Suprapubic skin (tissue), 4 donors: ENCODE results near the gene PDE4D. TPM values are rescaled to one million over a fixed set of nuclear protein-coding genes. Genes with fewer than 3 reads are reported as not detected.

Experiments
- DNase-seq, 2 donors: peaks; one replicate each; pipeline ENCODE4 v3.0.0-alpha.2; 2019; ENCODE audit warnings: low spot score in 2 of 2
- H3K27ac ChIP-seq: fragments of 200-600 bp; sonication (generic); one replicate; pipeline ENCODE4 v1.5.1; 2019
- H3K27me3 ChIP-seq: fragments of 200-600 bp; sonication (generic); one replicate; pipeline ENCODE4 v1.5.1; 2019
- H3K36me3 ChIP-seq: fragments of 200-600 bp; sonication (generic); one replicate; pipeline ENCODE4 v1.5.1; 2019
- H3K4me1 ChIP-seq: fragments of 200-600 bp; sonication (generic); one replicate; pipeline ENCODE4 v1.5.1; 2019
- H3K4me3 ChIP-seq: fragments of 200-600 bp; sonication (generic); one replicate; pipeline ENCODE4 v1.5.1; 2019; ENCODE audit warnings: mild to moderate bottlenecking
- H3K9me3 ChIP-seq: fragments of 200-600 bp; sonication (generic); one replicate; pipeline ENCODE4 v1.5.1; 2019
- EP300 ChIP-seq: sonication (generic); formaldehyde crosslinking; IDR thresholded peaks from one replicate; pipeline ENCODE4 v1.6.1; 2017; ENCODE audit warnings: antibody characterized with exemption
- POLR2A ChIP-seq, 2 donors: fragments of 450-650 bp; IDR thresholded peaks; one replicate each; pipeline ENCODE4 v1.6.1; 2017; ENCODE audit warnings: antibody characterized with exemption in 2 of 2, mild to moderate bottlenecking in 2 of 2, moderate library complexity in 2 of 2
- POLR2AphosphoS5 ChIP-seq, 3 donors: sonication (generic); formaldehyde crosslinking; IDR thresholded peaks; one replicate each; pipeline ENCODE4 v1.6.1; 2017; ENCODE audit warnings: antibody characterized with exemption in 3 of 3
- WGBS: methylation state at CpG from one replicate; pipeline ENCODE4 v1.1.5; 2018; 5-methylcytosine and 5-hydroxymethylcytosine counted together
- total RNA-seq, 4 donors: library from RNA; depleted of rRNA; stranded (reverse); fragments of >200 nt; gene quantifications; one replicate each; pipeline ENCODE4 v1.1.0, GENCODE V29; 2016
- TF ChIP-seq, protein P1 (sequence below), 2 donors: fragments of 200-600 bp in 1 of 2; fragments of 450-650 bp in 1 of 2; sonication (generic) in 1 of 2; IDR thresholded peaks; one replicate each; pipeline ENCODE4 v1.5.1; 2016 to 2019; ENCODE audit warnings: antibody characterized with exemption in 2 of 2, mild to moderate bottlenecking in 1 of 2, moderate library complexity in 1 of 2

The PDE4D gene
- total RNA-seq, 4 donors from 2014 or later: 26.8 to 57.2 (median 29.9) TPM

GRCh38 chr5:59698207-59699178 lies 195.0 kb downstream of the PDE4D start:
- no peaks in the 10 kb centered on the region for H3K4me1 ChIP-seq
- no peak overlapping the region for H3K4me3 ChIP-seq
- WGBS: 92% methylated on average over 6 of the region's 6 CpGs
- no peak for DNase-seq
- no peak overlapping the region for H3K27ac ChIP-seq
- TF ChIP-seq EP300: no peak
- TF ChIP-seq POLR2A (IDR thresholded peaks at IDR 0.05): no peak
- TF ChIP-seq, protein P1, sequence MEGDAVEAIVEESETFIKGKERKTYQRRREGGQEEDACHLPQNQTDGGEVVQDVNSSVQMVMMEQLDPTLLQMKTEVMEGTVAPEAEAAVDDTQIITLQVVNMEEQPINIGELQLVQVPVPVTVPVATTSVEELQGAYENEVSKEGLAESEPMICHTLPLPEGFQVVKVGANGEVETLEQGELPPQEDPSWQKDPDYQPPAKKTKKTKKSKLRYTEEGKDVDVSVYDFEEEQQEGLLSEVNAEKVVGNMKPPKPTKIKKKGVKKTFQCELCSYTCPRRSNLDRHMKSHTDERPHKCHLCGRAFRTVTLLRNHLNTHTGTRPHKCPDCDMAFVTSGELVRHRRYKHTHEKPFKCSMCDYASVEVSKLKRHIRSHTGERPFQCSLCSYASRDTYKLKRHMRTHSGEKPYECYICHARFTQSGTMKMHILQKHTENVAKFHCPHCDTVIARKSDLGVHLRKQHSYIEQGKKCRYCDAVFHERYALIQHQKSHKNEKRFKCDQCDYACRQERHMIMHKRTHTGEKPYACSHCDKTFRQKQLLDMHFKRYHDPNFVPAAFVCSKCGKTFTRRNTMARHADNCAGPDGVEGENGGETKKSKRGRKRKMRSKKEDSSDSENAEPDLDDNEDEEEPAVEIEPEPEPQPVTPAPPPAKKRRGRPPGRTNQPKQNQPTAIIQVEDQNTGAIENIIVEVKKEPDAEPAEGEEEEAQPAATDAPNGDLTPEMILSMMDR (IDR thresholded peaks at IDR 0.05): no peak
- no peak for TF ChIP-seq POLR2AphosphoS5 (IDR thresholded peaks at IDR 0.05)
- no peaks in the 10 kb centered on the region for H3K9me3 ChIP-seq
- no peaks in the 10 kb centered on the region for H3K27me3 ChIP-seq
- H3K36me3 ChIP-seq: no peaks in the 10 kb centered on the region

DNA sequence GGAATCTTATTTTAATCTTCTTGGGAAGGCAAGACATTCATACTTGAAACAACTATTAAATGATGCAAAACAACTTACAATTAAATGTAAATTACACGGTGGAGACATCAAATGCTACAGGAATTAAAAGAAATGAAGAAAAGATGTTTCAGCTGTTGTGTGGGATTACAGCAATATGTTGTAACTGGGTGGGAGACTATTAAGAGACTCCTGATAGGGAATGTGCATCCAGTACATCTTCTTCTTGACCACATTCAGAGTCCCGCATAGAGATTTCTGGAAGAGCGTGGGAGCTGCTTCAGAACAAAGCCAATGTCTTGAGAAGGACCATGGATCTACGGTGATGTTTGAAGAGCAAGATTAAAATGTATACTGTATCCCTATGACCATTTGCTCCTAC lies 199.1 kb downstream of the PDE4D start:
- WGBS: 93% methylated on average over 4 of the region's 4 CpGs
- Histone ChIP-seq H3K27ac (no peak overlapping the region), H3K27me3 (no peaks in the 10 kb centered on the region), H3K9me3 (no peaks in the 10 kb centered on the region), H3K4me1 (no peaks in the 10 kb centered on the region), H3K36me3 (no peaks in the 10 kb centered on the region), H3K4me3 (no peak overlapping the region)
- DNase-seq: no peak
- TF ChIP-seq, protein P1 (IDR thresholded peaks at IDR 0.05): no peak
- TF ChIP-seq POLR2AphosphoS5 (IDR thresholded peaks at IDR 0.05) (no peak), EP300 (no peak), POLR2A (IDR thresholded peaks at IDR 0.05) (no peak)

- DNase-seq: no peak
- TF ChIP-seq POLR2A (IDR thresholded peaks at IDR 0.05) (no peak), POLR2AphosphoS5 (IDR thresholded peaks at IDR 0.05) (no peak), EP300 (no peak)
- TF ChIP-seq, protein P1 (IDR thresholded peaks at IDR 0.05): no peak
- Histone ChIP-seq H3K27me3 (no peaks in the 10 kb centered on the region), H3K4me1 (no peaks in the 10 kb centered on the region), H3K36me3 (no peaks in the 10 kb centered on the region), H3K27ac (no peak overlapping the region), H3K9me3 (no peaks in the 10 kb centered on the region), H3K4me3 (no peak overlapping the region)
- 48% methylated on average over 6 of the region's 6 CpGs for WGBS
Observed at GRCh38 chr5:59693492-59694309, 199.8 kb downstream of the PDE4D start.

- Histone ChIP-seq H3K36me3 (no peaks in the 10 kb centered on the region), H3K27ac (no peak overlapping the region), H3K4me1 (no peaks in the 10 kb centered on the region), H3K4me3 (no peak overlapping the region), H3K9me3 (no peaks in the 10 kb centered on the region), H3K27me3 (no peaks in the 10 kb centered on the region)
- DNase-seq: no peak
- no peak for TF ChIP-seq POLR2A (IDR thresholded peaks at IDR 0.05)
- 63% methylated on average over 2 of the region's 2 CpGs for WGBS
Observed at GRCh38 chr5:59685793-59686192, 207.7 kb downstream of the PDE4D start.

GRCh38 chr5:59685191-59685530 lies 208.4 kb downstream of the PDE4D start:
- no peaks in the 10 kb centered on the region for H3K36me3 ChIP-seq
- H3K4me1 ChIP-seq: no peaks in the 10 kb centered on the region
- TF ChIP-seq EP300: no peak
- TF ChIP-seq, protein P1 (IDR thresholded peaks at IDR 0.05): no peak
- TF ChIP-seq POLR2A (IDR thresholded peaks at IDR 0.05): no peak
- no peak for TF ChIP-seq POLR2AphosphoS5 (IDR thresholded peaks at IDR 0.05)
- no peak overlapping the region for H3K27ac ChIP-seq
- DNase-seq: no peak
- H3K9me3 ChIP-seq: no peaks in the 10 kb centered on the region
- no peaks in the 10 kb centered on the region for H3K27me3 ChIP-seq
- no peak overlapping the region for H3K4me3 ChIP-seq
- 65% methylated on average over 1 of the region's 1 CpG for WGBS
